Measurements from ENCODE around the gene NIPAL1.

DNA sequence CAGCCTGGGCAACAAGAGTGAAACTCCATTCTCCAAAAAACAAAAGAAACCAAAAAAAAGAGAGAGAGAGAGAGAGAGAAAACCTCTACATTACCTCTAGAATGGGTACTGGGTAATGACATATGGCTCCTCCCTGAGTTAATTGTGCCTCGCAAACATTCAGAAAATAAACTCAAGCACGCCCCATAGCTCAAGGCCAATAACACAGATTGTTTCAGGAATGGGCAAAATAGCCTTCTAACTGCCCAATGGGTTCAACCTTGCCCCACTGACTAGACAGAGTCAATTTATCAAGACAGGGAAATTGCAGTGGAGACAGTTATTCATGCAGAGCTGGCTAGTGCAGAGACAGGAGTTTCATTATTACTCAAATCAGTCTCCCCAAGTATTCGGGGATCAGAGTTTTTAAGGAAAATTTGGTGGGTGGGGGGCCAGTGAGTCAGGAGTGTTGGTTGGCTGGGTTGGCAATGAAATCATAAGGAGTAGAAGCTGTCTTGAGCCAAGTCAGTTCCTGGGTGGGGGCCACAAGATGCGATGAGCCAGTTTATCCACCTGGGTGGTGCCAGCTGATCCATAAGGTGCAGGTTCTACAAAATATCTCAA lies 25.1 kb downstream of the NIPAL1 start:
- TF ChIP-seq, protein P1, sequence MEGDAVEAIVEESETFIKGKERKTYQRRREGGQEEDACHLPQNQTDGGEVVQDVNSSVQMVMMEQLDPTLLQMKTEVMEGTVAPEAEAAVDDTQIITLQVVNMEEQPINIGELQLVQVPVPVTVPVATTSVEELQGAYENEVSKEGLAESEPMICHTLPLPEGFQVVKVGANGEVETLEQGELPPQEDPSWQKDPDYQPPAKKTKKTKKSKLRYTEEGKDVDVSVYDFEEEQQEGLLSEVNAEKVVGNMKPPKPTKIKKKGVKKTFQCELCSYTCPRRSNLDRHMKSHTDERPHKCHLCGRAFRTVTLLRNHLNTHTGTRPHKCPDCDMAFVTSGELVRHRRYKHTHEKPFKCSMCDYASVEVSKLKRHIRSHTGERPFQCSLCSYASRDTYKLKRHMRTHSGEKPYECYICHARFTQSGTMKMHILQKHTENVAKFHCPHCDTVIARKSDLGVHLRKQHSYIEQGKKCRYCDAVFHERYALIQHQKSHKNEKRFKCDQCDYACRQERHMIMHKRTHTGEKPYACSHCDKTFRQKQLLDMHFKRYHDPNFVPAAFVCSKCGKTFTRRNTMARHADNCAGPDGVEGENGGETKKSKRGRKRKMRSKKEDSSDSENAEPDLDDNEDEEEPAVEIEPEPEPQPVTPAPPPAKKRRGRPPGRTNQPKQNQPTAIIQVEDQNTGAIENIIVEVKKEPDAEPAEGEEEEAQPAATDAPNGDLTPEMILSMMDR (conservative IDR thresholded peaks at IDR 0.05; ENCODE audit: low read depth, low read length), result no peak
- TF ChIP-seq EZH2 (IDR thresholded peaks at IDR 0.05; ENCODE audit: borderline replicate concordance, low read depth, low read length, poor library complexity, severe bottlenecking), result no peak
